ENCODE measurements around the gene PLA2G2F.

- TF ChIP-seq CTCF (IDR thresholded peaks at IDR 0.05) (no peak), POLR2AphosphoS5 (IDR thresholded peaks at IDR 0.05; ENCODE audit: insufficient read depth in 1 of 2, low read depth in 1 of 2) (no peak)
Measured at GRCh38 chr1:20089328-20090077, 49.6 kb upstream of the PLA2G2F start.

Data from vagina (tissue), 2 donors.